Epithelial cell of proximal tubule (primary cell): ENCODE results near the gene TRMT10A. TPM values are rescaled to one million over a fixed set of nuclear protein-coding genes. Genes with fewer than 3 reads are reported as not detected.

Experiments used
- DNase-seq: peaks from one replicate; pipeline ENCODE4 v3.0.0-alpha.2; 2011; ENCODE audit warnings: low read depth
- H3K4me3 ChIP-seq: 2 replicates; pipeline ENCODE4 v1.5.1; 2011; ENCODE audit warnings: low read depth, mild to moderate bottlenecking, low read length
- CTCF ChIP-seq: conservative IDR thresholded peaks from 2 replicates; pipeline ENCODE4 v1.5.1; 2012; ENCODE audit warnings: low read depth, mild to moderate bottlenecking, low read length
- total RNA-seq: library from RNA; depleted of rRNA; stranded (reverse); fragments of >200 nt; gene quantifications from 2 replicates; pipeline ENCODE4 v1.2.3, GENCODE V29; 2015

The TRMT10A gene
- total RNA-seq, 1 donor from 2014 or later: 9.9 TPM

- H3K4me3 ChIP-seq: no peak overlapping the region
- no peak for TF ChIP-seq CTCF
- DNase-seq: no peak
Measured at GRCh38 chr4:99594818-99595217, 31.0 kb upstream of the TRMT10A start.

GRCh38 chr4:99593781-99594641 lies 30.2 kb upstream of the TRMT10A start:
- TF ChIP-seq CTCF: no peak
- DNase-seq: no peak
- H3K4me3 ChIP-seq: no peak overlapping the region

- H3K4me3 ChIP-seq: no peak overlapping the region
- DNase-seq: no peak
- no peak for TF ChIP-seq CTCF
Measured at GRCh38 chr4:99591757-99592156, 27.9 kb upstream of the TRMT10A start.

- DNase-seq: no peak
- H3K4me3 ChIP-seq: no peak overlapping the region
- TF ChIP-seq CTCF: no peak
Measured at GRCh38 chr4:99587803-99588202, 24.0 kb upstream of the TRMT10A start.

- no peak for TF ChIP-seq CTCF
- no peak for DNase-seq
- no peak overlapping the region for H3K4me3 ChIP-seq
Measured at GRCh38 chr4:99587309-99587708, 23.5 kb upstream of the TRMT10A start.

GRCh38 chr4:99586797-99587196 lies 23.0 kb upstream of the TRMT10A start:
- DNase-seq: no peak
- TF ChIP-seq CTCF: no peak
- H3K4me3 ChIP-seq: no peak overlapping the region

GRCh38 chr4:99586322-99586721 lies 22.5 kb upstream of the TRMT10A start:
- no peak overlapping the region for H3K4me3 ChIP-seq
- no peak for DNase-seq
- no peak for TF ChIP-seq CTCF
